ENCODE results near the gene PRDX5. TPM values are rescaled to one million over a fixed set of nuclear protein-coding genes. Genes with fewer than 3 reads are reported as not detected.

The PRDX5 gene
- total RNA-seq, 1 donor from 2014 or later = 93.0 TPM

DNA sequence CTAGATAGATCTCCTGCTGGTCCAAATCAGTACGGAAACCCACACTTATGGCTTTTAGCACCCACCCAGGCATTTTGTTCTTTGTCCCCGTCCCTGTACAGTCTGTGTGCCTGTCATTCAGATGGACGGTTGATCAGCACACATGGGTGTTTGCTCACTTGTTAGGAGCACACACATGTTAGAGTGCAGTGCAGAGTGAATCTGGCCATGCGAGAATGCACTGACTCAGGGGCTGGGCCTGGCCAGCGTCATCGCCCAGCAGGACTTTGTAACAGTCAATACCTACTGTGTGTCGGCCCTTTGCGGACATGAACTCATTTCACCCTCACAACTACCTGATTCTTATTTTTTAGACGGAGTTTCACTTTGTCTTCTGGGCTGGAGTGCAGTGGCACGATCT, 44.4 kb downstream of the PRDX5 start:
- no peak for DNase-seq

- no peak for DNase-seq
Observed at GRCh38 chr11:64364435-64364834, 46.5 kb downstream of the PRDX5 start.

DNA sequence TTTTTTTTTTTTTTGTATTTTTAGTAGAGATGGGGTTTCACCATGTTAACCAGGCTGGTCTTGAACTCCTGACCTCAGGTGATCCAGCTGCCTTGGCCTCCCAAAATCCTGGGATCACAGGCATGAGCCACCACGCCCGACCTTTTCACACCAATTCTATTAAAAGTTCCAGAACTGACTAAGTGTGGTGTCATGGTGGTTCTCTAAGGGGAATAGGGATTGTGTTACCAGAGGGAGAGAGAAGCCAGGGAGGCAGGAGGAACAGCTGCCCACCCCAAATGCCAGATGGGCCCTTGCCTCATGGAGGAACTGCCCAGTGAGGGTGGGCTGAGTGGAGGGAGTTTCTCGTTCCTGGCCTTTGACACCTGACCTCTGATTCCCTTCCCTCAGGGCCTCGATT, 47.0 kb downstream of the PRDX5 start:
- DNase-seq = no peak

- no peak for DNase-seq
Observed at GRCh38 chr11:64366751-64367150, 48.8 kb downstream of the PRDX5 start.

GRCh38 chr11:64367931-64368672, 50.2 kb downstream of the PRDX5 start:
- DNase-seq = no peak

GRCh38 chr11:64368673-64369074, 50.8 kb downstream of the PRDX5 start:
- no peak for DNase-seq

DNA sequence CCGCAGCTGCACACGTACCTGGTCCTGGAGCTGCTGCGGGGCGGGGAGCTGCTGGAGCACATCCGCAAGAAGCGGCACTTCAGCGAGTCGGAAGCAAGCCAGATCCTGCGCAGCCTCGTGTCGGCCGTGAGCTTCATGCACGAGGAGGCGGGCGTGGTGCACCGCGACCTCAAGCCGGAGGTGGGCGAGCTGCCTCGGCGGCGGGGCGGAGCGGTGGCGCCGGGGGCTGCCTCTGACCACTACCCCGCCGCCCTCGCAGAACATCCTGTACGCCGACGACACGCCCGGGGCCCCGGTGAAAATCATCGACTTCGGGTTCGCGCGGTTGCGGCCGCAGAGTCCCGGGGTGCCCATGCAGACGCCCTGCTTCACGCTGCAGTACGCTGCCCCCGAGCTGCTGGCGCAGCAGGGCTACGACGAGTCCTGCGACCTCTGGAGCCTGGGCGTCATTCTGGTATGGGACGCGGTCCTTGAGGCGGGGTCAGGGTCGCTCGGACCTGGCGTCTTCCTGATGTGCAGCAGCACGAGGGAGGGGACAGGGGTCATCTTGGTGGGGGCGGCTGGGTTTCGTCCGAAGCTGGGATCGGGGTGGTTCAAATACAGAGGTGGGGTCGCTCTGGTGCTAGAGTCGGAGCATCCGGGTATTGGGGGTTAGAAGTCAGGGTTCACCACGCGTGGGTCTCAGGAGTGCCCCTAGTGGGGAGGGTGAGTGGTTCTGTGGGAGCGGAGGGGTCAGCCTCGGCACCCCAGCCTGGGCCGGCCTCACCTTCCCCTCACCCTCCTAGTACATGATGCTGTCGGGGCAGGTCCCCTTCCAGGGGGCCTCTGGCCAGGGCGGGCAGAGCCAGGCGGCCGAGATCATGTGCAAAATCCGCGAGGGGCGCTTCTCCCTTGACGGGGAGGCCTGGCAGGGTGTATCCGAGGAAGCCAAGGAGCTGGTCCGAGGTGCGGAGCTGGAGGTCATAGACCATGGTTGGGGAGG, 51.8 kb downstream of the PRDX5 start:
- DNase-seq = no peak

GRCh38 chr11:64371201-64371600, 53.3 kb downstream of the PRDX5 start:
- no peak for DNase-seq

Small RNA genes lying within 50 kb of the gene (small RNA-seq; reads per million reads assigned to genes)
- gene MIR1237 (not detected), gene MIR7155 (not detected), gene RF00019 (not detected)

Other genes starting within 250 kb of the PRDX5 start
- gene MACROD1, start 152.0 kb upstream of the PRDX5 start, total RNA-seq = 16.2 TPM
- 69.4 TPM for gene STIP1, start 131.9 kb upstream of the PRDX5 start, total RNA-seq
- gene FERMT3, start 111.4 kb upstream of the PRDX5 start, total RNA-seq = 1.6 TPM
- gene TRPT1, start 91.9 kb upstream of the PRDX5 start, total RNA-seq = 7.3 TPM
- gene NUDT22, start 91.8 kb upstream of the PRDX5 start, total RNA-seq = 11.2 TPM
- gene DNAJC4, start 87.6 kb upstream of the PRDX5 start, total RNA-seq = 5.6 TPM
- gene VEGFB, start 83.5 kb upstream of the PRDX5 start, total RNA-seq = 9.5 TPM
- 17.5 TPM for gene FKBP2, start 77.0 kb upstream of the PRDX5 start, total RNA-seq
- gene PPP1R14B, start 71.2 kb upstream of the PRDX5 start, total RNA-seq = 74.2 TPM
- gene PLCB3, start 66.6 kb upstream of the PRDX5 start, total RNA-seq = 9.2 TPM
- 28.2 TPM for gene BAD, start 33.5 kb upstream of the PRDX5 start, total RNA-seq
- 9.7 TPM for gene GPR137, start 32.3 kb upstream of the PRDX5 start, total RNA-seq
- gene KCNK4, start 26.8 kb upstream of the PRDX5 start, total RNA-seq = 3.0 TPM
- gene CATSPERZ, start 17.8 kb upstream of the PRDX5 start, total RNA-seq = 1.7 TPM
- 14.2 TPM for gene ESRRA, start 12.6 kb upstream of the PRDX5 start, total RNA-seq
- gene TRMT112, start 562 bp upstream of the PRDX5 start, total RNA-seq = 81.9 TPM
- gene CCDC88B, start 22.1 kb downstream of the PRDX5 start, total RNA-seq = 1.4 TPM
- 10.0 TPM for gene RPS6KA4, start 41.0 kb downstream of the PRDX5 start, total RNA-seq
- not detected for gene SLC22A11, start 237.8 kb downstream of the PRDX5 start, total RNA-seq